NCI-H2171 treated with DMSO at 0.1 percent for 48 hours (cell line): ENCODE measurements around the gene SPATA31D4.

Source experiments
- DNase-seq: peaks from one replicate; lab custom pipeline; 2025; lab: John Stamatoyannopoulos, UW

SPATA31D4 gene

DNA sequence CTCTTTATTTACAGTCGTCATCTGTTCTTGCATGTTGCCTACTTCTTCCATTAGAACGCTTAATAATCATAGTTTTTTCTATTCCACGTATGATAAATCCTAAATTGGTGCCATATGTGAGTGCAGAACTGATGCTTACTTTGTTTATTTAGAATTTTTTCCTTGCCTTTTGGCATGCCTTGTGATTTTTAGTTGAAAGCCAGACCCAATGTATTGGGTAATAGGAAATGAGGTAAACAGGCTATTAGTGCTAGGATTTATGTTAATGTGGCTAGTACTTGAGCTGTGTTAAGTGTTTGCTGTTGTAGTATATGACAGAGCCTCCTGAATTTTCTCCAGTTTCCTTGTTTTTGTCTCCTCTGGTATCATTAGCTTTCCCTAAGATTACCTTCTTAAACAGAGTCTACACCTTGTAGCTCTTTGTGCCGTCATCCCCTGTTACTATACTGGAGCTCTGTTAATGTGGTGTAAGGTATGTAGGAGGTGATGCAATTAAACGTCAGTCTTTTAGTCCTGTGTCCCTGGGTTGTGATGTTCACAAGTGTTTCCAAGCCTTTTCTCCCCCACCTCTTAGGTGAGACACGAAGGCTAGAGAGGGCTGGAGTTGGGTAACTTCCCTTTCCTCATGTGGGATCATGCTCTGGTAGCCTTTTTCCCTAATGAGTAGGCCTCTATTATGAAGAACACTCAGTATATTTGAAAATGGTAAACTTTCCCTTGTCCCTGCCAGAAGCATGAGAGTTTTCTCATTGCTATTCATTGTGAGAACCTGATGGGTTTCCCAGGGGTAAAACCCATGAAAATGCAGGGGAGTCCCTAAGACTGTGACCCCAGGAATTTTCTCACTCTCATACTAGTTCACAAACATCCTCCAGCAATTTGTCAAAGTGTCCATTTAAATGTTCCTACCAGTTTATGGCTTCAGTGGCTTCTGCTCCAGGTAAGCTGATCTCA lies 36.3 kb downstream of the SPATA31D4 start:
- no peak for DNase-seq

- DNase-seq: no peak
Measured at GRCh38 chr9:81968026-81968425, 39.8 kb downstream of the SPATA31D4 start.

- no peak for DNase-seq
Measured at GRCh38 chr9:81969971-81970370, 41.7 kb downstream of the SPATA31D4 start.

- no peak for DNase-seq
Measured at GRCh38 chr9:81971727-81972126, 43.5 kb downstream of the SPATA31D4 start.

DNA sequence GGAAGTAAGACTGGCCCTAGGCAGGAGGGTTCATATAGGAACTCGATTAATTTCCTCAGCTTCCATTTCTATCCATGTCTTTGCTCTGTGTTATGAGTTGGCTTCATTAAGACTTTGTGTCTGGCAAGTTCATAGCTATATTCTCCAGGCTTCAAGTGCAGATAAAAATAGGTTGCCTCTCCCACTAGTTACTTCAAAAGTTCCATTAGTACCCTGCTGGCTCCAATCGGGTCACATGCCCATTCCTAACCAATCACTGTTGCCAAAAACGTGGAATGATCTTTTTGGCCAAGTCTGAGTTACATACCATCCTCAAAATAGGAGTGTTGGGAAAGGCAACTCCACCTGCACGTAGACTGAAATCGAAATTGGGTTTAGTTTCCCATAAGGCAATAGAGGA lies 46.5 kb downstream of the SPATA31D4 start:
- no peak for DNase-seq

GRCh38 chr9:81976351-81976750 lies 48.1 kb downstream of the SPATA31D4 start:
- DNase-seq: no peak

GRCh38 chr9:81979196-81979595 lies 51.0 kb downstream of the SPATA31D4 start:
- no peak for DNase-seq

GRCh38 chr9:81980568-81980967 lies 52.3 kb downstream of the SPATA31D4 start:
- no peak for DNase-seq

GRCh38 chr9:81981883-81982282 lies 53.7 kb downstream of the SPATA31D4 start:
- no peak for DNase-seq
